Neural progenitor cell (in vitro differentiated cells): ENCODE measurements around the gene TAP2. TPM values are rescaled to one million over a fixed set of nuclear protein-coding genes. Genes with fewer than 3 reads are reported as not detected.

Experiments used
- DNase-seq: peaks from one replicate; pipeline ENCODE4 v3.0.0-alpha.2; 2016; ENCODE audit warnings: low spot score
- H2AFZ ChIP-seq: fragments of 200-600 bp; sonication (generic); replicated peaks from 2 replicates; pipeline ENCODE4 v1.6.1; 2016; ENCODE audit warnings: antibody characterized with exemption
- H3F3A ChIP-seq: fragments of 200-600 bp; sonication (generic); 2 replicates; pipeline ENCODE4 v1.6.1; 2016; ENCODE audit warnings: antibody characterized with exemption, low read depth
- H3K27ac ChIP-seq: fragments of 200-600 bp; sonication (generic); 2 replicates; pipeline ENCODE4 v1.5.1; 2016; ENCODE audit warnings: mild to moderate bottlenecking
- H3K27me3 ChIP-seq: fragments of 200-600 bp; sonication (generic); 2 replicates; pipeline ENCODE4 v1.6.1; 2016; ENCODE audit warnings: mild to moderate bottlenecking, moderate library complexity
- H3K36me3 ChIP-seq: fragments of 200-600 bp; sonication (generic); 2 replicates; pipeline ENCODE4 v1.5.1; 2016
- H3K4me1 ChIP-seq: fragments of 200-600 bp; sonication (generic); 2 replicates; pipeline ENCODE4 v1.6.1; 2016; ENCODE audit warnings: mixed run types
- H3K4me2 ChIP-seq: fragments of 200-600 bp; sonication (generic); 2 replicates; pipeline ENCODE4 v1.6.1; 2016
- H3K4me3 ChIP-seq: fragments of 200-600 bp; sonication (generic); 2 replicates; pipeline ENCODE4 v1.5.1; 2016
- H3K79me2 ChIP-seq: fragments of 200-600 bp; sonication (generic); 2 replicates; pipeline ENCODE4 v1.6.1; 2016; ENCODE audit warnings: low read depth
- H3K9ac ChIP-seq: fragments of 200-600 bp; sonication (generic); 2 replicates; pipeline ENCODE4 v1.6.1; 2016
- H3K9me3 ChIP-seq: fragments of 200-600 bp; sonication (generic); 2 replicates; pipeline ENCODE4 v1.5.1; 2016; ENCODE audit warnings: low read depth
- H4K20me1 ChIP-seq: fragments of 200-600 bp; sonication (generic); 2 replicates; pipeline ENCODE4 v1.6.1; 2016; ENCODE audit warnings: low read depth
- H3K27ac Mint-ChIP-seq: 3 replicates; pipeline ENCODE4 v1.8.0; 2021; ENCODE audit warnings: mixed read lengths
- H3K27me3 Mint-ChIP-seq: 2 replicates; pipeline ENCODE4 v1.8.0; 2022; ENCODE audit warnings: low read depth, mild to moderate bottlenecking, inconsistent platforms, moderate library complexity, mixed read lengths; ENCODE audit not compliant: insufficient read depth
- H3K36me3 Mint-ChIP-seq: 3 replicates; pipeline ENCODE4 v1.8.0; 2021; ENCODE audit warnings: mixed read lengths
- H3K4me1 Mint-ChIP-seq: 3 replicates; pipeline ENCODE4 v1.8.0; 2021; ENCODE audit warnings: mixed read lengths
- H3K4me3 Mint-ChIP-seq: 3 replicates; pipeline ENCODE4 v1.8.0; 2021; ENCODE audit warnings: mild to moderate bottlenecking, moderate library complexity, mixed read lengths
- H3K9me3 Mint-ChIP-seq: 3 replicates; pipeline ENCODE4 v1.8.0; 2020; ENCODE audit warnings: mixed read lengths
- EZH2 ChIP-seq: fragments of 200-600 bp; sonication (generic); IDR thresholded peaks from 2 replicates; pipeline ENCODE4 v1.6.1; 2017; ENCODE audit warnings: antibody characterized with exemption, mild to moderate bottlenecking, moderate library complexity
- EZH2phosphoT487 ChIP-seq: fragments of 200-600 bp; sonication (generic); IDR thresholded peaks from 2 replicates; pipeline ENCODE4 v1.6.1; 2017; ENCODE audit warnings: antibody characterized with exemption
- total RNA-seq: library from RNA; depleted of rRNA; stranded (reverse); fragments of >200 nt; gene quantifications from 2 replicates; pipeline ENCODE4 v1.2.3, GENCODE V29; 2015; ENCODE audit warnings: low replicate concordance
- TF ChIP-seq, protein P1 (sequence below): fragments of 200-600 bp; sonication (generic); IDR thresholded peaks from 2 replicates; pipeline ENCODE4 v1.5.1; 2017; ENCODE audit warnings: antibody characterized with exemption, mild to moderate bottlenecking

Gene TAP2
- total RNA-seq, 1 donor from 2014 or later: 2.9 TPM

- H3K4me1 ChIP-seq: no peaks in the 10 kb centered on the region
- H3K4me2 ChIP-seq: no peak overlapping the region
- no peak overlapping the region for H3K27ac ChIP-seq
- H3F3A ChIP-seq: no peaks in the 10 kb centered on the region
- no peaks in the 10 kb centered on the region for H3K79me2 ChIP-seq
- H2AFZ ChIP-seq: no peak overlapping the region
- no peaks in the 10 kb centered on the region for H3K27me3 ChIP-seq
- Mint-ChIP-seq H3K36me3 (no peaks in the 10 kb centered on the region), H3K4me1 (no peaks in the 10 kb centered on the region), H3K27ac (no peak overlapping the region), H3K27me3 (peaks cover 5% of the 10 kb centered on the region), H3K9me3 (no peaks in the 10 kb centered on the region), H3K4me3 (no peak overlapping the region)
- no peaks in the 10 kb centered on the region for H3K36me3 ChIP-seq
- no peak for TF ChIP-seq EZH2phosphoT487
- TF ChIP-seq, protein P1, sequence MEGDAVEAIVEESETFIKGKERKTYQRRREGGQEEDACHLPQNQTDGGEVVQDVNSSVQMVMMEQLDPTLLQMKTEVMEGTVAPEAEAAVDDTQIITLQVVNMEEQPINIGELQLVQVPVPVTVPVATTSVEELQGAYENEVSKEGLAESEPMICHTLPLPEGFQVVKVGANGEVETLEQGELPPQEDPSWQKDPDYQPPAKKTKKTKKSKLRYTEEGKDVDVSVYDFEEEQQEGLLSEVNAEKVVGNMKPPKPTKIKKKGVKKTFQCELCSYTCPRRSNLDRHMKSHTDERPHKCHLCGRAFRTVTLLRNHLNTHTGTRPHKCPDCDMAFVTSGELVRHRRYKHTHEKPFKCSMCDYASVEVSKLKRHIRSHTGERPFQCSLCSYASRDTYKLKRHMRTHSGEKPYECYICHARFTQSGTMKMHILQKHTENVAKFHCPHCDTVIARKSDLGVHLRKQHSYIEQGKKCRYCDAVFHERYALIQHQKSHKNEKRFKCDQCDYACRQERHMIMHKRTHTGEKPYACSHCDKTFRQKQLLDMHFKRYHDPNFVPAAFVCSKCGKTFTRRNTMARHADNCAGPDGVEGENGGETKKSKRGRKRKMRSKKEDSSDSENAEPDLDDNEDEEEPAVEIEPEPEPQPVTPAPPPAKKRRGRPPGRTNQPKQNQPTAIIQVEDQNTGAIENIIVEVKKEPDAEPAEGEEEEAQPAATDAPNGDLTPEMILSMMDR: no peak
- TF ChIP-seq EZH2: no peak
- DNase-seq: no peak
- no peaks in the 10 kb centered on the region for H4K20me1 ChIP-seq
- H3K4me3 ChIP-seq: no peak overlapping the region
- no peak overlapping the region for H3K9ac ChIP-seq
- no peaks in the 10 kb centered on the region for H3K9me3 ChIP-seq
Measured at GRCh38 chr6:32815996-32816395, 22.5 kb downstream of the TAP2 start.

- no peaks in the 10 kb centered on the region for H3K27me3 ChIP-seq
Measured at GRCh38 chr6:32815115-32815514, 23.4 kb downstream of the TAP2 start.

GRCh38 chr6:32814145-32814544 is 24.4 kb downstream of the TAP2 start:
- Mint-ChIP-seq H3K9me3 (no peaks in the 10 kb centered on the region), H3K27me3 (peaks cover 5% of the 10 kb centered on the region), H3K4me3 (no peak overlapping the region), H3K36me3 (no peaks in the 10 kb centered on the region), H3K4me1 (no peaks in the 10 kb centered on the region), H3K27ac (no peak overlapping the region)
- Histone ChIP-seq H3K4me1 (no peaks in the 10 kb centered on the region), H3K27me3 (no peaks in the 10 kb centered on the region), H3K9me3 (no peaks in the 10 kb centered on the region), H3K9ac (no peak overlapping the region), H4K20me1 (no peaks in the 10 kb centered on the region), H3K27ac (no peak overlapping the region), H3K36me3 (no peaks in the 10 kb centered on the region), H2AFZ (no peak overlapping the region), H3K79me2 (no peaks in the 10 kb centered on the region), H3K4me2 (no peak overlapping the region), H3F3A (no peaks in the 10 kb centered on the region), H3K4me3 (no peak overlapping the region)
- TF ChIP-seq EZH2 (no peak), EZH2phosphoT487 (no peak)
- TF ChIP-seq, protein P1: no peak
- no peak for DNase-seq

More at GRCh38 chr6:32815115-32815514, 23.4 kb downstream of the TAP2 start:
- H3K27ac Mint-ChIP-seq: no peak overlapping the region
- no peaks in the 10 kb centered on the region for H3K4me1 ChIP-seq
- H3K9me3 Mint-ChIP-seq: no peaks in the 10 kb centered on the region
- peaks cover 5% of the 10 kb centered on the region for H3K27me3 Mint-ChIP-seq
- no peak overlapping the region for H3K4me2 ChIP-seq
- H4K20me1 ChIP-seq: no peaks in the 10 kb centered on the region
- H3K4me1 Mint-ChIP-seq: no peaks in the 10 kb centered on the region
- TF ChIP-seq EZH2phosphoT487: no peak
- TF ChIP-seq, protein P1: no peak
- no peak for TF ChIP-seq EZH2
- no peak overlapping the region for H2AFZ ChIP-seq
- H3K36me3 Mint-ChIP-seq: no peaks in the 10 kb centered on the region
- no peaks in the 10 kb centered on the region for H3K9me3 ChIP-seq
- H3K36me3 ChIP-seq: no peaks in the 10 kb centered on the region
- H3K9ac ChIP-seq: no peak overlapping the region
- no peak overlapping the region for H3K4me3 ChIP-seq
- no peak overlapping the region for H3K4me3 Mint-ChIP-seq
- no peaks in the 10 kb centered on the region for H3F3A ChIP-seq
- H3K79me2 ChIP-seq: no peaks in the 10 kb centered on the region
- DNase-seq: no peak
- H3K27ac ChIP-seq: no peak overlapping the region
